GOT3 (cell line): Measurements from ENCODE around the gene STX8.

ENCODE experiments used
- DNase-seq: peaks from one replicate; lab custom pipeline; 2025; ENCODE audit warnings: mixed read lengths; lab: John Stamatoyannopoulos, UW

STX8 gene

GRCh38 chr17:9226794-9227135 is 348.9 kb downstream of the STX8 start:
- no peak for DNase-seq

GRCh38 chr17:9226130-9226793 is 349.4 kb downstream of the STX8 start:
- DNase-seq = no peak

GRCh38 chr17:9225305-9226101 is 350.1 kb downstream of the STX8 start:
- no peak for DNase-seq

- no peak for DNase-seq
These were observed 351.1 kb downstream of the STX8 start for GRCh38 chr17:9224485-9224884.

- no peak for DNase-seq
These were observed 352.1 kb downstream of the STX8 start for GRCh38 chr17:9223531-9223930.

GRCh38 chr17:9221922-9222180 is 353.8 kb downstream of the STX8 start:
- no peak for DNase-seq

GRCh38 chr17:9221147-9221921 is 354.3 kb downstream of the STX8 start:
- no peak for DNase-seq

- DNase-seq = no peak
These were observed 355.0 kb downstream of the STX8 start for GRCh38 chr17:9220398-9221146.

GRCh38 chr17:9219631-9220397 is 355.8 kb downstream of the STX8 start:
- no peak for DNase-seq

- no peak for DNase-seq
These were observed 356.7 kb downstream of the STX8 start for GRCh38 chr17:9218911-9219310.

GRCh38 chr17:9218064-9218635 is 357.5 kb downstream of the STX8 start:
- no peak for DNase-seq

GRCh38 chr17:9217151-9218056 is 358.2 kb downstream of the STX8 start:
- DNase-seq = no peak

- no peak for DNase-seq
These were observed 360.2 kb downstream of the STX8 start for GRCh38 chr17:9215465-9215864.

GRCh38 chr17:9213303-9213640 is 362.3 kb downstream of the STX8 start:
- no peak for DNase-seq

- no peak for DNase-seq
These were observed 363.0 kb downstream of the STX8 start for GRCh38 chr17:9212376-9213302.

GRCh38 chr17:9211133-9211765 is 364.4 kb downstream of the STX8 start:
- no peak for DNase-seq

- DNase-seq = no peak
These were observed 365.7 kb downstream of the STX8 start for GRCh38 chr17:9209781-9210370.

GRCh38 chr17:9209347-9209746 is 366.3 kb downstream of the STX8 start:
- DNase-seq = no peak
